Neural crest cell (in vitro differentiated cells): Measurements from ENCODE around the gene PAX8. TPM values are rescaled to one million over a fixed set of nuclear protein-coding genes. Genes with fewer than 3 reads are reported as not detected.

Experiments
- DNase-seq: peaks from one replicate; pipeline ENCODE4 v3.0.0; 2021; ENCODE audit warnings: low read depth, mixed read lengths, low spot score
- H3K27ac Mint-ChIP-seq: one replicate; pipeline ENCODE4 v1.8.0; 2021; ENCODE audit warnings: mild to moderate bottlenecking, mixed read lengths; ENCODE audit not compliant: unreplicated experiment
- H3K27me3 Mint-ChIP-seq: 2 replicates; pipeline ENCODE4 v1.8.0; 2021; ENCODE audit warnings: low read depth, mild to moderate bottlenecking, mixed read lengths
- H3K36me3 Mint-ChIP-seq: 2 replicates; pipeline ENCODE4 v1.8.0; 2021; ENCODE audit warnings: low read depth, mild to moderate bottlenecking, mixed read lengths
- H3K4me1 Mint-ChIP-seq: 2 replicates; pipeline ENCODE4 v1.8.0; 2021; ENCODE audit warnings: mixed read lengths
- H3K4me3 Mint-ChIP-seq: one replicate; pipeline ENCODE4 v1.8.0; 2021; ENCODE audit warnings: mild to moderate bottlenecking, mixed read lengths
- H3K9me3 Mint-ChIP-seq: 2 replicates; pipeline ENCODE4 v1.8.0; 2021; ENCODE audit warnings: mixed read lengths
- CTCF ChIP-seq: fragments of 200-600 bp; sonication (generic); conservative IDR thresholded peaks from 2 replicates; pipeline ENCODE4 v1.5.0; 2021; ENCODE audit warnings: antibody characterized with exemption, mild to moderate bottlenecking
- total RNA-seq: library from RNA; stranded (reverse); gene quantifications from 2 replicates; pipeline ENCODE4 v1.2.1, GENCODE V29; 2021

Gene PAX8
- total RNA-seq, 1 donor from 2014 or later, result 0.49 TPM

GRCh38 chr2:113190871-113191270 lies 87.8 kb downstream of the PAX8 start:
- H3K27ac Mint-ChIP-seq, result no peak overlapping the region

GRCh38 chr2:113187771-113188170 lies 91.0 kb downstream of the PAX8 start:
- Mint-ChIP-seq H3K9me3 (no peaks in the 10 kb centered on the region), H3K27me3 (no peaks in the 10 kb centered on the region), H3K27ac (no peak overlapping the region), H3K4me1 (peaks cover 10% of the 10 kb centered on the region), H3K4me3 (no peak overlapping the region), H3K36me3 (no peaks in the 10 kb centered on the region)
- TF ChIP-seq CTCF, result no peak
- DNase-seq, result no peak

More at GRCh38 chr2:113190871-113191270, 87.8 kb downstream of the PAX8 start:
- H3K4me1 Mint-ChIP-seq, result peaks cover 5% of the 10 kb centered on the region
- peaks cover 2% of the 10 kb centered on the region for H3K27me3 Mint-ChIP-seq
- no peaks in the 10 kb centered on the region for H3K9me3 Mint-ChIP-seq
- no peak for TF ChIP-seq CTCF
- H3K36me3 Mint-ChIP-seq, result no peaks in the 10 kb centered on the region
- no peak overlapping the region for H3K4me3 Mint-ChIP-seq
- no peak for DNase-seq

GRCh38 chr2:113186433-113186796 lies 92.3 kb downstream of the PAX8 start:
- H3K4me1 Mint-ChIP-seq, result peaks cover 10% of the 10 kb centered on the region
- H3K9me3 Mint-ChIP-seq, result no peaks in the 10 kb centered on the region
- no peak for DNase-seq
- H3K27ac Mint-ChIP-seq, result no peak overlapping the region
- no peak overlapping the region for H3K4me3 Mint-ChIP-seq
- no peak for TF ChIP-seq CTCF
- H3K27me3 Mint-ChIP-seq, result no peaks in the 10 kb centered on the region
- no peaks in the 10 kb centered on the region for H3K36me3 Mint-ChIP-seq

GRCh38 chr2:113185664-113186432 lies 92.9 kb downstream of the PAX8 start:
- peaks cover 10% of the 10 kb centered on the region for H3K4me1 Mint-ChIP-seq
- no peak for DNase-seq
- no peaks in the 10 kb centered on the region for H3K27me3 Mint-ChIP-seq
- no peaks in the 10 kb centered on the region for H3K36me3 Mint-ChIP-seq
- H3K27ac Mint-ChIP-seq, result peak overlapping the region; percentile 3
- TF ChIP-seq CTCF, result no peak
- no peaks in the 10 kb centered on the region for H3K9me3 Mint-ChIP-seq
- no peak overlapping the region for H3K4me3 Mint-ChIP-seq

GRCh38 chr2:113184531-113185230 lies 94.0 kb downstream of the PAX8 start:
- H3K27ac Mint-ChIP-seq, result no peak overlapping the region
- H3K27me3 Mint-ChIP-seq, result no peaks in the 10 kb centered on the region
- H3K4me3 Mint-ChIP-seq, result no peak overlapping the region
- TF ChIP-seq CTCF, result no peak
- peaks cover 10% of the 10 kb centered on the region for H3K4me1 Mint-ChIP-seq
- no peaks in the 10 kb centered on the region for H3K36me3 Mint-ChIP-seq
- no peaks in the 10 kb centered on the region for H3K9me3 Mint-ChIP-seq
- DNase-seq, result no peak
